Ovary (tissue), 3 donors: ENCODE measurements around the gene ILF2.

Source experiments
- CTCF ChIP-seq, 3 donors: fragments of 450-650 bp in 2 of 3; fragments of 200-600 bp in 1 of 3; IDR thresholded peaks; one replicate each; pipeline versions ENCODE4 v1.5.1 to v1.8.0; 2016 to 2022; ENCODE audit warnings: antibody characterized with exemption in 3 of 3, mild to moderate bottlenecking in 1 of 3
- EP300 ChIP-seq: sonication (generic); formaldehyde crosslinking; IDR thresholded peaks from one replicate; pipeline ENCODE4 v1.6.1; 2017; ENCODE audit warnings: antibody characterized with exemption
- POLR2A ChIP-seq: fragments of 450-650 bp; IDR thresholded peaks from one replicate; pipeline ENCODE4 v1.6.1; 2017; ENCODE audit warnings: antibody characterized with exemption, mild to moderate bottlenecking, moderate library complexity
- donor health status: DM: no; HTN: no; CAD: no.

GRCh38 chr1:153659656-153660055, 11.1 kb downstream of the ILF2 start:
- TF ChIP-seq CTCF (IDR thresholded peaks at IDR 0.05) (no peak), EP300 (no peak), POLR2A (no peak)
